Cardiac muscle cell (in vitro differentiated cells and primary cell): ENCODE results near the gene ASMT. TPM values are rescaled to one million over a fixed set of nuclear protein-coding genes. Genes with fewer than 3 reads are reported as not detected.

Experiments
- DNase-seq, 2 donors: peaks; one replicate each; pipeline versions ENCODE4 v3.0.0 to v3.0.0-alpha.2; 2010 to 2017; ENCODE audit warnings: low read depth in 1 of 2, low spot score in 1 of 2
- H3K27ac ChIP-seq: fragments of 200-600 bp; sonication (generic); 2 replicates; pipeline ENCODE4 v1.5.1; 2016
- H3K27me3 ChIP-seq: fragments of 200-600 bp; sonication (generic); 2 replicates; pipeline ENCODE4 v1.6.0; 2016; ENCODE audit warnings: control low read depth
- H3K36me3 ChIP-seq: fragments of 200-600 bp; sonication (generic); 2 replicates; pipeline ENCODE4 v1.5.1; 2016; ENCODE audit warnings: control low read depth
- H3K4me1 ChIP-seq: fragments of 200-600 bp; sonication (generic); 2 replicates; pipeline ENCODE4 v1.8.1; 2017; ENCODE audit warnings: low read depth, mild to moderate bottlenecking, mixed run types
- H3K4me3 ChIP-seq: fragments of 200-600 bp; sonication (generic); 2 replicates; pipeline ENCODE4 v1.5.1; 2016; ENCODE audit warnings: mild to moderate bottlenecking
- H3K9me3 ChIP-seq: fragments of 200-600 bp; sonication (generic); 2 replicates; pipeline ENCODE4 v1.5.1; 2017; ENCODE audit warnings: low read depth, mild to moderate bottlenecking, control low read depth
- polyA plus RNA-seq: library from polyadenylated mRNA; unstranded; fragments of >200 nt; fragmentation: Nextera tagmentation; extraction: Ambion mirVana; gene quantifications from 2 replicates; pipeline ENCODE4 v1.2.1, GENCODE V29; 2016
- total RNA-seq: library from RNA; depleted of rRNA; stranded (reverse); fragments of >200 nt; gene quantifications from 2 replicates; pipeline ENCODE4 v1.2.3, GENCODE V29; 2016
- TF ChIP-seq, protein P1 (sequence below): IDR thresholded peaks from 2 replicates; pipeline ENCODE4 v1.5.1; 2012; ENCODE audit warnings: low read depth, mild to moderate bottlenecking, low read length

Gene ASMT
- total and polyA plus RNA-seq, 2 experiments from 2014 or later: not detected

DNA sequence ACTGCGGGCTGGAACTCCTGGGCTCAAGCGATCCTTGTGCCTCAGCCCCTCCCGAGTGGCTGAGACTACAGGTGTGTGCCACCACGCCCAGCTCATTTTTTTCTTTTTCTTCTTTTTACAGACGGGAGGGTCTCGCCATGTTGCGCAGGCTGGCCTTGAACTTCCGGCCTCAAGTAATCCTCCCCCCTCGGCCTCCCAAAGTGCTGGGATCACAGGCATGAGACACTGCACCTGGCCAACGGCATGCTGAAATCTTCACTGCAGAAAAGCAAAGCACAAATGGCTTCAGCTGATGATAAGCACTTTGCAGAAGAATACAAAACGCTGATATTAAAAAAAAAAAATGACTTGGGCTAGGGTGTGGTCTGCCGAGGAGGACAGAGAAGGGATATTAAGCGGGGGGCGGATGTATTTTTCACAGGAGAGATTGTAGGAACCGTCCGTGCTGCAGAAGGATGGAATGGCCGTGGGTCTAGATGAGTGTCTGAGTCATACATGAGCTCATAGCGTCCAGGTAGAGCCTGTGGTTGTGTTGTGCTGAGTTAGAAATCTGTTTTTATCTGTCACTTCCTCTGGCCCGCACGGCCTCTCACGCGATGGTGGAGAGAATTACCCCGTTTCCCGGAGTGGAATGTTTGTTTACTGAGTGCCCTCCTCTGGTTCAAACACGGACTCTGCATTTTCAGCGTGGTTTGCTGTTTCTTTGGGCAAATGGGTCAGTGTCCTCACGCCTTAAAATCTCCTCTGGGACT is 32.0 kb upstream of the ASMT start:
- Histone ChIP-seq H3K4me3 (no peak overlapping the region), H3K4me1 (no peaks in the 10 kb centered on the region), H3K27ac (no peak overlapping the region), H3K36me3 (no peaks in the 10 kb centered on the region), H3K27me3 (no peaks in the 10 kb centered on the region), H3K9me3 (no peaks in the 10 kb centered on the region)
- TF ChIP-seq, protein P1, sequence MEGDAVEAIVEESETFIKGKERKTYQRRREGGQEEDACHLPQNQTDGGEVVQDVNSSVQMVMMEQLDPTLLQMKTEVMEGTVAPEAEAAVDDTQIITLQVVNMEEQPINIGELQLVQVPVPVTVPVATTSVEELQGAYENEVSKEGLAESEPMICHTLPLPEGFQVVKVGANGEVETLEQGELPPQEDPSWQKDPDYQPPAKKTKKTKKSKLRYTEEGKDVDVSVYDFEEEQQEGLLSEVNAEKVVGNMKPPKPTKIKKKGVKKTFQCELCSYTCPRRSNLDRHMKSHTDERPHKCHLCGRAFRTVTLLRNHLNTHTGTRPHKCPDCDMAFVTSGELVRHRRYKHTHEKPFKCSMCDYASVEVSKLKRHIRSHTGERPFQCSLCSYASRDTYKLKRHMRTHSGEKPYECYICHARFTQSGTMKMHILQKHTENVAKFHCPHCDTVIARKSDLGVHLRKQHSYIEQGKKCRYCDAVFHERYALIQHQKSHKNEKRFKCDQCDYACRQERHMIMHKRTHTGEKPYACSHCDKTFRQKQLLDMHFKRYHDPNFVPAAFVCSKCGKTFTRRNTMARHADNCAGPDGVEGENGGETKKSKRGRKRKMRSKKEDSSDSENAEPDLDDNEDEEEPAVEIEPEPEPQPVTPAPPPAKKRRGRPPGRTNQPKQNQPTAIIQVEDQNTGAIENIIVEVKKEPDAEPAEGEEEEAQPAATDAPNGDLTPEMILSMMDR: no peak
- DNase-seq: peak in 1 of 2 donors; percentile 11

DNA sequence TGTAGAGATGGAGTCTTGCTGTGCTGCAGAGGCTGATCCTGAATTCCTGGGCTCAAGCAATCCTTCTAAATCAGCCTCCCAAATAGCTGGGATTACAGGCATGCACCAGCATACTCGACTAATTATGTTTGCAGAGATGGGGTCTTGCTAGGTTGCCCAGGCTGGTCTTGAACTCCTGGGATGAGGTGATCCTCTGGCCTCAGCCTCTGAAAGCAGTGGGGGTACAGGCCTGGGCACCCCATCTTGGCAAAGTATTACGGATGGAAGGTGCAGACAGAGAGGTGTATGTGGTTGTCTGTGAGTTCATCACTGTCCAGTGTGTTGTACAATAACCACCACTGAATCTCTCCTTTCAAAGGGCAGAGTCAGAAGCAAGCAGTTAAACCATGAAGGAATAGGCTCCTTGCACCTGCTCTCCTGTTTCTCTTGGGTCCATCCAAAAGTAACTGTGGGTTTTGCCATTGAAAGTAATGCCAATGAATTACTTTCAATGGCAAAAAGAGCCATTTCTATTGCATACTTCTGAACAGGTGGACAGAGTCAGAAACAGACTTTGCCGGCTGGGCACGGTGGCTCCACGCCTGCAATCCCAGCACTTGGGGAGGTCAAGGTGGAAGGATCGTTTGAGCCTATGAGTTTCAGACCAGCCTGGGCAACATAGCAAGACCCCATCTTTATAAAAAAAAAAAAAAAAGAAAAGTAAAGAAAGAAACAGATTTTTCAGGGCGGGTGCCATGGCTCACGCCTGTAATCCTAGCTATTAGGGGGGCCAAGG is 30.4 kb upstream of the ASMT start:
- Histone ChIP-seq H3K4me1 (no peaks in the 10 kb centered on the region), H3K4me3 (no peak overlapping the region), H3K27ac (no peak overlapping the region), H3K27me3 (no peaks in the 10 kb centered on the region), H3K9me3 (no peaks in the 10 kb centered on the region), H3K36me3 (no peaks in the 10 kb centered on the region)
- no peak for DNase-seq
- TF ChIP-seq, protein P1: no peak

DNA sequence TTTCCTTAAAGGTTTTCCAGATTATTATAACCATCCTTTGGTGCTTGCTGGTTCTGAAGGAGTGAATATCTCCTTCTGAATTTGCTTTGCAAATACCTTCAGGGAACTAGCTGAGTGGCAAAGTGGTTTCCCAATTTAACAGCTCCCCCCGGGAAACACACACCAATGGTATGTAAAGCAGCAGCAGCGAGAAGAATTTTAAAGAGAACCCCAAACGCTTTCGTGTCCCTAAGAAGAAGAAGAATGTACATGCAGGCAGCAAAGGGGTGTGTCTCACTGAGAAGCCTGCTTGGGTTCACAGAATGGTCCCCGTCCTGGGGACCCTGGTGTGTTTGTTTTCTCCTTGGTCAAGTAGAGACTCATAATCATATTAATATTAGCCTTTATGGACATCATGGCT is 27.7 kb upstream of the ASMT start:
- Histone ChIP-seq H3K36me3 (no peaks in the 10 kb centered on the region), H3K4me3 (no peak overlapping the region), H3K9me3 (no peaks in the 10 kb centered on the region), H3K27ac (no peak overlapping the region), H3K27me3 (no peaks in the 10 kb centered on the region), H3K4me1 (no peaks in the 10 kb centered on the region)
- DNase-seq: no peak
- TF ChIP-seq, protein P1: no peak

DNA sequence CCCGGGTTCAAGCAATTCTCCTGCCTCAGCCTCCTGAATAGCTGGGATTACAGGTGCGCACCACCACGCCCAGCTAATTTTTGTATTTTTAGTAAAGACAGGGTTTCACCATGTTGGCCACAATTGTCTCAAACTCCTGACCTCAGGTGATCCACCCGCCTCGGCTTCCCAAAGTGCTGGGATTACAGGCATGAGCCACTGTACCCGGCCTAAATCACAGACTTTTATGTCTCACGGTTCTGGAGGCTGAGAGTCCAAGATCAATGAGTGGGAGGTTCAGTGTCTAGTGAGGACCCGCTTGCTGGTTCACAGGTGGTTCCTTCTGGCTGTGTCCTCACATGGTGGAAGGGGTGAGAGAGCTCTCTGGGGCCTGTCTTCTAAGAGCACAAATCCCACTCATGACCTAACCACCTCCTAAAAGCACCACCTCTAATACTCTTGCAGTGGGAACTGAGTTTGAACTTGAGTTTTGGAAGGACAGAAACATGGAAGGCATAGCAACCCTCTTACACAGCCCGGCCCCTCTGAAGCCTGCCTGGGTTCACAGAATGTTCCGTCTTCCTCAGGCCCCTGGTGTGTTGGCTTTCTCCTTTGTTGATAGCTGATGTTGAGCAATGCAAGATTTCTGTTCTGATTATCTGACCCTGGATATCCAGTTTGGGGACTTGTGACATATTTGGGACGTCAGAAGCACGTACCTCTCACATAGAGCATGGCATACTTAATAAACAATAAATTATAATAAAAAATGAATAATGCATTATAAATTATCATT is 25.3 kb upstream of the ASMT start:
- H3K4me3 ChIP-seq: no peak overlapping the region
- peak overlapping the region; percentile 26 for H3K27ac ChIP-seq
- peaks cover 7% of the 10 kb centered on the region for H3K4me1 ChIP-seq
- no peak for DNase-seq
- peaks cover 11% of the 10 kb centered on the region for H3K36me3 ChIP-seq
- TF ChIP-seq, protein P1: no peak
- no peaks in the 10 kb centered on the region for H3K27me3 ChIP-seq
- no peaks in the 10 kb centered on the region for H3K9me3 ChIP-seq

DNA sequence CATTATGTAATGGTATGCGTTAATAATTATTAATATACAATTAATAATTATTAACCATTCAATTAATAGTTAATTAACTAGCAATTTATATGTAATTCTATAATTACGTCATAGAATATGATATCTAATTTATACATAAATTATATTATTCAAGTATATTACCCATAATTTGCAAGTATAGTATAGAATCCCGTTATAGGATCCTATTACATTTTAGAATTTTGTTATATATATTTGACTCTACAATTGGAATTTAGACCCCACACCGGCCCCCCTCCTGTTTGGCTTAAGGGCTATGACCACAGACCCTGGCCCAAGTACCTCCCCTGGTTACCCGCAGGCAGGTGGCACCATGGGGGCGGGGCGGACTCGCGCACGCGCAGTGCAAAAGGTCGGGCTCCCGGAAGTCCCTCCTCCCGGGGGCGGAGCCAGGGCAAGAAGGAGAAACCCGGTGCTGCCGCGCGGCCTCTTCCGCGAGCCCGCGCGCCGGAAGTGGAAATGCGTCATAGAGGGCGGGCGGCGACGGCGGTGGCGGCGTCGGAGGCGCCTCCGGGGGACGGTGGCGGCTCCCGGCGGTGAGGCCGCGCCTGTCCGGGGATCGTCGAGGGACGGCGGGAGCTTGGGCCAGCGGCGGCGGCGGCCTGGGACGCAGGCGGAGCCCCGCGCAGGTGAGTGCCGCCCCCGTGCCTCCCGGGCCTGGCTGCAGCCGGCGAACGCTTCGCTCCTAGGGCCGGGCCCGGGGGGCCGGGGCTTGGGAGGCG is 23.6 kb upstream of the ASMT start, which contains the start of gene AKAP17A:
Gene AKAP17A, plus strand, starts transcription at position 503 of the 761 bp plus-strand sequence. CDS start 1,859 bp downstream, outside the sequence.
- Histone ChIP-seq H3K4me1 (peaks cover 7% of the 10 kb centered on the region), H3K27ac (peak within 1 kb of the TSS; percentile 92), H3K9me3 (no peaks in the 10 kb centered on the region), H3K36me3 (peaks cover 23% of the 10 kb centered on the region), H3K27me3 (no peaks in the 10 kb centered on the region), H3K4me3 (peak within 1 kb of the TSS; percentile 75)
- peak; percentile 93 to 95 for DNase-seq
- TF ChIP-seq, protein P1: no peak
